Pulmonary artery endothelial cell (primary cell): ENCODE measurements around the gene GPR84. TPM values are rescaled to one million over a fixed set of nuclear protein-coding genes. Genes with fewer than 3 reads are reported as not detected.
"Not testable (repeated sequence)": the region's sequence is repeated elsewhere in the genome, so short reads cannot be mapped to it uniquely, and the experiment has no call there.

ENCODE experiments used
- DNase-seq: peaks from one replicate; pipeline ENCODE4 v3.0.0-alpha.2; 2011; ENCODE audit warnings: low read depth, low spot score
- total RNA-seq: library from RNA; depleted of rRNA; stranded (reverse); fragments of >200 nt; gene quantifications from 2 replicates; pipeline ENCODE4 v1.2.3, GENCODE V29; 2014

Gene GPR84
- total RNA-seq, 1 donor from 2014 or later = not detected

GRCh38 chr12:54356228-54356627 is 8.1 kb downstream of the GPR84 start:
- DNase-seq = no peak

GRCh38 chr12:54355104-54355815 is 9.0 kb downstream of the GPR84 start:
- no peak for DNase-seq

GRCh38 chr12:54354271-54354670 is 10.0 kb downstream of the GPR84 start:
- not testable (repeated sequence) for DNase-seq

GRCh38 chr12:54352891-54353874 is 11.1 kb downstream of the GPR84 start:
- DNase-seq = no peak

GRCh38 chr12:54352022-54352531 is 12.2 kb downstream of the GPR84 start:
- DNase-seq = no peak

- no peak for DNase-seq
These were observed 12.9 kb downstream of the GPR84 start for GRCh38 chr12:54351341-54351740.

GRCh38 chr12:54350743-54351142 is 13.5 kb downstream of the GPR84 start:
- no peak for DNase-seq

GRCh38 chr12:54349679-54350078 is 14.6 kb downstream of the GPR84 start:
- no peak for DNase-seq

GRCh38 chr12:54349036-54349435 is 15.2 kb downstream of the GPR84 start:
- DNase-seq = no peak

GRCh38 chr12:54341378-54342300 is 22.6 kb downstream of the GPR84 start:
- DNase-seq = no peak

GRCh38 chr12:54340846-54341245 is 23.4 kb downstream of the GPR84 start:
- no peak for DNase-seq

GRCh38 chr12:54338698-54339296 is 25.5 kb downstream of the GPR84 start:
- DNase-seq = no peak

- DNase-seq = no peak
These were observed 26.2 kb downstream of the GPR84 start for GRCh38 chr12:54337854-54338650.

GRCh38 chr12:54337280-54337842 is 26.9 kb downstream of the GPR84 start:
- DNase-seq = no peak

- DNase-seq = no peak
These were observed 30.8 kb downstream of the GPR84 start for GRCh38 chr12:54333420-54334034.

- DNase-seq = no peak
These were observed 32.8 kb downstream of the GPR84 start for GRCh38 chr12:54331461-54331860.

GRCh38 chr12:54330442-54330841 is 33.8 kb downstream of the GPR84 start:
- DNase-seq = no peak

- DNase-seq = no peak
These were observed 34.5 kb downstream of the GPR84 start for GRCh38 chr12:54329759-54330158.
